NB4 (cell line): ENCODE results near the gene ACSM2A.
"Not testable (repeated sequence)": the region's sequence is repeated elsewhere in the genome, so short reads cannot be mapped to it uniquely, and the experiment has no call there.

Experiments used
- DNase-seq: peaks from one replicate; pipeline ENCODE4 v3.0.0; 2010; ENCODE audit warnings: low read depth
- H3K4me3 ChIP-seq: one replicate; pipeline ENCODE4 v1.5.1; 2011; ENCODE audit warnings: mild to moderate bottlenecking, low read depth, low read length, moderate library complexity
- CTCF ChIP-seq: IDR thresholded peaks from one replicate; pipeline ENCODE4 v1.5.1; 2012; ENCODE audit warnings: low read depth, low read length
- MAX ChIP-seq: IDR thresholded peaks from 2 replicates; pipeline ENCODE4 v1.6.1; 2011; ENCODE audit warnings: low read depth, low read length
- MYC ChIP-seq: IDR thresholded peaks from 2 replicates; pipeline ENCODE4 v1.6.1; 2011; ENCODE audit warnings: low read depth, low read length
- POLR2A ChIP-seq: IDR thresholded peaks from 2 replicates; pipeline ENCODE4 v1.6.1; 2011; ENCODE audit warnings: mild to moderate bottlenecking; ENCODE audit not compliant: insufficient read length; ENCODE audit errors: extremely low read depth

Gene ACSM2A

GRCh38 chr16:20451364-20451763 lies at the start of gene ACSM2A:
ACSM2A (plus strand) TSS chr16:20451521; CDS start chr16:20460115, 8,594 bp downstream.
- H3K4me3 ChIP-seq, DNase-seq: not testable (repeated sequence)

GRCh38 chr16:20402651-20403050 lies 48.7 kb upstream of the ACSM2A start:
- no peak for DNase-seq
- H3K4me3 ChIP-seq: no peak overlapping the region
- no peak for TF ChIP-seq MAX
- no peak for TF ChIP-seq POLR2A
- TF ChIP-seq CTCF: no peak

- H3K4me3 ChIP-seq: no peak within 1 kb of the TSS
- TF ChIP-seq POLR2A (no peak), MAX (no peak), CTCF (no peak), MYC (no peak)
- DNase-seq: no peak
These were observed 46.7 kb upstream of the ACSM2A start, which contains the start of gene PDILT for GRCh38 chr16:20404637-20405036. PDILT (minus strand) TSS chr16:20404737; CDS start chr16:20399300, 5,437 bp downstream.

- no peak for DNase-seq
- no peak within 1 kb of the TSS for H3K4me3 ChIP-seq
- TF ChIP-seq POLR2A: no peak
- TF ChIP-seq CTCF: no peak
- no peak for TF ChIP-seq MAX
- no peak for TF ChIP-seq MYC
These were observed 41.8 kb upstream of the ACSM2A start, which contains the start of gene ACSM5 for GRCh38 chr16:20409398-20410120. ACSM5 (plus strand) TSS chr16:20409534; CDS start chr16:20411485, 1,951 bp downstream.

- no peak for DNase-seq
- no peak overlapping the region for H3K4me3 ChIP-seq
- TF ChIP-seq CTCF (no peak), MYC (no peak), POLR2A (no peak), MAX (no peak)
These were observed 41.1 kb upstream of the ACSM2A start for GRCh38 chr16:20410121-20410723.

- no peak for DNase-seq
- no peak overlapping the region for H3K4me3 ChIP-seq
- TF ChIP-seq MAX (no peak), MYC (no peak), CTCF (no peak), POLR2A (no peak)
These were observed 40.3 kb upstream of the ACSM2A start for GRCh38 chr16:20411055-20411454.
